Omental fat pad (tissue), 4 donors: ENCODE measurements around the gene PUS10. TPM values are rescaled to one million over a fixed set of nuclear protein-coding genes. Genes with fewer than 3 reads are reported as not detected.

Experiments
- ATAC-seq: fragments of 150-250 bp; one replicate; pipeline ENCODE4 v1.9.1; 2016; ENCODE audit warnings: mild to moderate bottlenecking, moderate library complexity; ENCODE audit not compliant: low FRiP score
- DNase-seq: peaks from one replicate; pipeline ENCODE4 v3.0.0-alpha.2; 2019; ENCODE audit warnings: low spot score
- CTCF ChIP-seq, 3 donors: fragments of 450-650 bp; IDR thresholded peaks; one replicate each; pipeline ENCODE4 v1.5.1; 2016 to 2017; ENCODE audit warnings: antibody characterized with exemption in 3 of 3, mild to moderate bottlenecking in 3 of 3, moderate library complexity in 2 of 3
- total RNA-seq, 4 donors: library from RNA; depleted of rRNA; stranded (reverse); fragments of >200 nt; gene quantifications; one replicate each; pipeline ENCODE4 v1.1.0, GENCODE V29; 2016

The PUS10 gene
- total RNA-seq, 4 donors from 2014 or later = 2.9 to 6.1 (median 4.7) TPM

- TF ChIP-seq CTCF (IDR thresholded peaks at IDR 0.05) = no peak
- ATAC-seq (no peak), DNase-seq (no peak)
Measured at GRCh38 chr2:61011678-61012077, 6.4 kb downstream of the PUS10 start.

- no peak for DNase-seq
- TF ChIP-seq CTCF (IDR thresholded peaks at IDR 0.05) = no peak
- no peak for ATAC-seq
Measured at GRCh38 chr2:61009355-61009754, 8.7 kb downstream of the PUS10 start.

GRCh38 chr2:61006486-61007105, 11.5 kb downstream of the PUS10 start:
- DNase-seq = no peak
- TF ChIP-seq CTCF (IDR thresholded peaks at IDR 0.05) = no peak
- no peak for ATAC-seq

GRCh38 chr2:61005736-61006135, 12.3 kb downstream of the PUS10 start:
- DNase-seq (no peak), ATAC-seq (no peak)
- TF ChIP-seq CTCF (IDR thresholded peaks at IDR 0.05) = no peak

GRCh38 chr2:60998628-60999545, 19.2 kb downstream of the PUS10 start:
- ATAC-seq = no peak
- no peak for TF ChIP-seq CTCF (IDR thresholded peaks at IDR 0.05)
- DNase-seq = no peak

- ATAC-seq (no peak), DNase-seq (no peak)
- TF ChIP-seq CTCF (IDR thresholded peaks at IDR 0.05) = no peak
Measured at GRCh38 chr2:60994131-60994530, 23.9 kb downstream of the PUS10 start.
